Fibroblast of mammary gland (primary cell): ENCODE data around the gene NTM.

Source experiments
- DNase-seq: peaks from one replicate; pipeline ENCODE4 v3.0.0-alpha.2; 2010; ENCODE audit warnings: low read depth
- H3K4me3 ChIP-seq: 2 replicates; pipeline ENCODE4 v1.5.1; 2011; ENCODE audit warnings: low read depth, mild to moderate bottlenecking, low read length, moderate library complexity; ENCODE audit not compliant: control insufficient read depth
- CTCF ChIP-seq: conservative IDR thresholded peaks from 2 replicates; pipeline ENCODE4 v1.5.1; 2011; ENCODE audit warnings: low read depth, low read length, inconsistent platforms; ENCODE audit not compliant: control insufficient read depth, insufficient read depth

The NTM gene

DNA sequence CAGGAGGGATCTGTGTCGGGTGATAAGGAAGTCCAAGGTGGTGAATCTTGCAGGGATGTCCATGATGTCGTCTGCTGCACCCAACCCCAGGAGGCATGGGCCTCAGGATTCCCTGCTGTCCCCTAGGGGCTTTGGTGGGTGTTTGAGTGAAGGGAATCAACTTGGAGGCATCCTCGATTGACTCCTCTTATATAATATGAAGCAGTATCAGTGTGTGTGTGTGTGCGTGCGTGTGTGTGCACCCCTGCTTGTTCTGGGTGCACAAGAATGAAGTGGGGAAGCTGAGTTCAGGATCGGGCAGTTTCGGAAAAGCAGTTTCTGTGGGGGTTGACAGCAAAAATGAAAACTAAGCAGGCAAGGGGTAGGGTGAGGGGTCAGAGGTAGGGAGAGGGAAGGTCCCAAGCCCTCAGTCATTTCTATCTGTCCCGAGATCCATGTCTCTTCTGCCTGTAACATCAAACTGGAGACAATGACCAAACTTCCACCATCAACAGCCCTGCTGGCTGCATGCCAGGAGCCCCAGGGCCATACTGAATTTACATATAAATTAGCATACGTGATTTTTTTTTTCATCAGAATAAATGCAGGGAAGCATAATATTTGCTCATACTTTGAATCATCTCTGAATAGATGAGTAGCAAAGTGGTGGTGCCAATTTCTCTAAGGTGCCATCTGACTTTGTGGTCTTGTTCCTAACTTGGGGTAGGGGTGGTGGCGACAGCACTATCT is 2.0 kb downstream of the NTM start:
- TF ChIP-seq CTCF, result no peak
- no peak for DNase-seq

GRCh38 chr11:131373095-131373725 is 2.8 kb downstream of the NTM start:
- no peak for TF ChIP-seq CTCF
- DNase-seq, result no peak
- H3K4me3 ChIP-seq, result no peak overlapping the region

More for the DNA sequence above, 2.0 kb downstream of the NTM start:
- H3K4me3 ChIP-seq, result no peak overlapping the region

- no peak for TF ChIP-seq CTCF
- DNase-seq, result no peak
- H3K4me3 ChIP-seq, result no peak overlapping the region
These were observed 3.3 kb downstream of the NTM start for GRCh38 chr11:131373756-131374155.

GRCh38 chr11:131375421-131375820 is 5.0 kb downstream of the NTM start:
- DNase-seq, result no peak
- no peak overlapping the region for H3K4me3 ChIP-seq
- no peak for TF ChIP-seq CTCF

GRCh38 chr11:131375915-131376314 is 5.5 kb downstream of the NTM start:
- H3K4me3 ChIP-seq, result no peak overlapping the region
- no peak for DNase-seq
- no peak for TF ChIP-seq CTCF

GRCh38 chr11:131378931-131379330 is 8.5 kb downstream of the NTM start:
- no peak for DNase-seq
- H3K4me3 ChIP-seq, result no peak overlapping the region
- no peak for TF ChIP-seq CTCF
